GM12865 (cell line): ENCODE measurements around the gene TRIO.

ENCODE experiments used
- DNase-seq: peaks from one replicate; pipeline ENCODE4 v3.0.0; 2010; ENCODE audit warnings: low read depth
- H3K4me3 ChIP-seq: 2 replicates; pipeline ENCODE4 v1.5.1; 2011; ENCODE audit warnings: mild to moderate bottlenecking, low read depth, low read length, control low read depth
- TF ChIP-seq, protein P1 (sequence below): IDR thresholded peaks from 2 replicates; pipeline ENCODE4 v1.5.1; 2011; ENCODE audit warnings: low read length, control low read depth, low read depth, inconsistent platforms; ENCODE audit not compliant: insufficient read depth; ENCODE audit errors: missing control alignments

The TRIO gene

DNA sequence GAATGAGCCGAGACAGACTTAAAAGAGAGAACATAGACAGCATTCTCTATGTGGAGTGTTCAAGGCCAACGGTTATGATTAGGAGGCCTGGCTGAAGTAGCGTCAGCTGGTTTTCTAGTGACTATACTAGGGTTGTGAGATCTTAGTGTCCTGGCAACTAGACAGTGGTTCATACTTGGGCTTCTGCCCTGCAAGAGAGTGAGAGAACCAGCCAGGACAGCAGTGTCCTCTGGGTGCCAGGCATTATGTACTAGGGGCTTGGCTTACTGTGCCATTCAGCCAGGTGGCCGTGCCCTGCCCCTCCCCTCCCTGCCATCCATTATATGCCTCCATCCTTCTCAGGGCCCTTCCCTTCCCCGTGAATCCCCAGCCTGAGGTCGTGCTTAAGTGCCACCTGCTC lies 56.8 kb downstream of the TRIO start:
- H3K4me3 ChIP-seq: no peak overlapping the region
- TF ChIP-seq, protein P1, sequence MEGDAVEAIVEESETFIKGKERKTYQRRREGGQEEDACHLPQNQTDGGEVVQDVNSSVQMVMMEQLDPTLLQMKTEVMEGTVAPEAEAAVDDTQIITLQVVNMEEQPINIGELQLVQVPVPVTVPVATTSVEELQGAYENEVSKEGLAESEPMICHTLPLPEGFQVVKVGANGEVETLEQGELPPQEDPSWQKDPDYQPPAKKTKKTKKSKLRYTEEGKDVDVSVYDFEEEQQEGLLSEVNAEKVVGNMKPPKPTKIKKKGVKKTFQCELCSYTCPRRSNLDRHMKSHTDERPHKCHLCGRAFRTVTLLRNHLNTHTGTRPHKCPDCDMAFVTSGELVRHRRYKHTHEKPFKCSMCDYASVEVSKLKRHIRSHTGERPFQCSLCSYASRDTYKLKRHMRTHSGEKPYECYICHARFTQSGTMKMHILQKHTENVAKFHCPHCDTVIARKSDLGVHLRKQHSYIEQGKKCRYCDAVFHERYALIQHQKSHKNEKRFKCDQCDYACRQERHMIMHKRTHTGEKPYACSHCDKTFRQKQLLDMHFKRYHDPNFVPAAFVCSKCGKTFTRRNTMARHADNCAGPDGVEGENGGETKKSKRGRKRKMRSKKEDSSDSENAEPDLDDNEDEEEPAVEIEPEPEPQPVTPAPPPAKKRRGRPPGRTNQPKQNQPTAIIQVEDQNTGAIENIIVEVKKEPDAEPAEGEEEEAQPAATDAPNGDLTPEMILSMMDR: no peak
- DNase-seq: no peak

DNA sequence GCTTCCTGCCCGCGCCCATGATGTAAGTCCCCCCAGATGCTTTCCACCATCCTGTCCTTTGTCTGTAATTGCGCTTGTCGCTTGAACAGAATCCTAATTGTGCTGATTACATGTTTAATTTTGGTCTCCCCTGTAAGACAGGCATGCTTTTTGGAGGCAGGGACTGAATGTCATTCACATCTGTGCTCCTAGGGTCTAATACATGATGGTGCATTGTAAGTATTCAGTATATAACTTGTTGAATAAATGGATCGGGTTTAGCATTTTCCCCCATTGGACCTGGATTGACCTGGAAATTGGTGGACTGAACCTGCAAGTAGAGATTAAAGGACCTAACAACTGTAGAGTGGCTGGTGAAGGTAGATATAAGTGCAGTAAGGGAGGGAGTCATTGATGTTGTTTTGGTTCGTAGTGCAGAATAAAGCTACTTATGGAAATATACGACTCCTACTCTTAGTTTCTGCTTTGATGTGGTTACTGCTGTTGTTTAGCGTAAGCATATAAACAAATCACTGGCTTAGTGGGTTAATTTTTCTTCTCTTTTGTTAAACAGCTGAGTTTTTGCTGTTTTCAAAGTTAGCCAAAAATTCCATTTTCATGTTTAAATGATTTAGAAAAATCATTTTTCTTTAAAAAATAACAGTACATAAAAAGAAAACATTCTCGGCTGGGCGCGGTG lies 57.3 kb downstream of the TRIO start:
- no peak for DNase-seq
- TF ChIP-seq, protein P1: no peak
- H3K4me3 ChIP-seq: no peak overlapping the region

DNA sequence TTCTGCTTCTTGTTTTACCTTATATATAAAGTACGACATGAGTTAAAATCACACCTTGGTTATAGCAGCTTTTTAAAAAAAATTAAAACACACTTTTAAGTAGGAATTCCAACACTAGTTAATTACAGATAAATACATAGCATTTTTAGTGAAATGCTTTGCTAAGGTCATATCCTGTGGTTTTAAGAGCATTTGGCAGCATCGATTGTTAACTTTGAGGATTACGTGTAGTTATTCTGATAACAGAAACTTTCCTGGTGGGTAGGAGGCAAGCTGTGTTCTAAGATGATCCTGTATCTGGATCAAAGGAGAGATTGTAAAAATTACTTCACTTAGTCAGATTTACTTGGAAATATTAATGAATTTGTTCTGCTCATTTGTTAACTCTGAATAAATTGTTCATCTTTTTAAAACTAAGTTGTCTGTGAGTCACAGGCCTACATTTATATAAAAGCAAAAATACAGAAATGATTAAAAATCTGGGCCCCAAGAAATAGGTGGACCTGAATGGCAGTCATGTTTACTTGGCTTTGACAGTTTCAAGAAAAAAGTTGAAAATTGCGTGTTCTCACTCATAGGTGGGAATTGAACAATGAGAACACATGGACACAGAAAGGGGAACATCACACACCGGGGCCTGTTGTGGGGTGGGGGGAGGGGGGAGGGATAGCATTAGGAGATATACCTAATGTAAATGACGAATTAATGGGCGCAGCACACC lies 58.3 kb downstream of the TRIO start:
- no peak overlapping the region for H3K4me3 ChIP-seq
- DNase-seq: no peak
- TF ChIP-seq, protein P1: no peak

GRCh38 chr5:14202462-14202861 lies 59.3 kb downstream of the TRIO start:
- TF ChIP-seq, protein P1: no peak
- H3K4me3 ChIP-seq: peak overlapping the region; percentile 41
- peak; percentile 76 for DNase-seq

- TF ChIP-seq, protein P1: no peak
- DNase-seq: peak; percentile 45
- peak overlapping the region; percentile 41 for H3K4me3 ChIP-seq
Observed at GRCh38 chr5:14204011-14204670, 61.0 kb downstream of the TRIO start.

DNA sequence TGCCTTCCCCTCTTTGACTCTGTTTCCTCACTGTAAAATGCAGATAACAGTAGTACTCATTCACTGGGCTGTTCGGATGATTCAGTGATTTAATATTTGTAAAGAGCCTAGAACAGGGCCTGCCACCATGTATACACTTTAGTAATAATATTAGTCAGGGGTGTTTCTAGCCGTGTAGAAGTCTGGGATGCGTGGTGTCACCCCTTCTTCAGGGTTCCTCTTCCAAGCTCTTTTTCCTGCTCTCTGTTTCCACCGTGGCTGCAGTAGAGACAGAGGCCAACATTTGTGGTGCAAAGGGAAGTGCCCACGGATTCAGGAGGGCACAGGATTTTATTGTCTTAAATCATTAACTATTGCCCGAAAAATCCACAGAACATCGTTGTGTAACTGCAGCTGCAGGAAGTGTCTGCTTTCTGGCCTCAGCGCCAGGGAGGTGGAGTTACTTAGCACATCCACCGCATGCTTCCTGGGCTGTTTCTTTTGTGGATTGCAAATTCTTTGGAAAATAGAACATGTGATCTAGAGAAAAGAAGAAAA lies 61.7 kb downstream of the TRIO start:
- peak overlapping the region; percentile 41 for H3K4me3 ChIP-seq
- peak; percentile 63 for DNase-seq
- TF ChIP-seq, protein P1: no peak
